IMR-90 (cell line): Measurements from ENCODE around the gene RRAGA. TPM values are rescaled to one million over a fixed set of nuclear protein-coding genes. Genes with fewer than 3 reads are reported as not detected.

Experiments used
- ATAC-seq: fragments of 200-7000 bp; cut with Tn5 transposase; 2 replicates; pipeline ENCODE4 v1.9.1; 2020; ENCODE audit warnings: low read depth, mild to moderate bottlenecking, moderate library complexity
- BruUV-seq: library from RNA; stranded (reverse); fragments of 400-500 nt; replicated peaks from 2 replicates; lab custom pipeline; 2021; lab: Mats Ljungman, UMichigan
- CTCF ChIA-PET: fragments of 300-600 bp; formaldehyde crosslinking; extraction: SDS; loops from one replicate; lab custom pipeline; 2021; ENCODE audit warnings: antibody characterized with exemption; lab: Yijun Ruan, JAX
- POLR2A ChIA-PET: fragments of 300-600 bp; sonication (Branson Sonifier 250); formaldehyde crosslinking; loops from one replicate; lab custom pipeline; 2022; ENCODE audit warnings: antibody characterized with exemption; ENCODE audit not compliant: unreplicated experiment; lab: Charles Lee
- DNase-seq: peaks from one replicate; pipeline ENCODE4 v3.0.0; 2013
- H2AFZ ChIP-seq: replicated peaks from 2 replicates; pipeline ENCODE3; 2013; ENCODE audit warnings: low read length, mild to moderate bottlenecking; ENCODE audit not compliant: poor library complexity
- H2AK5ac ChIP-seq: 2 replicates; pipeline ENCODE4 v1.6.1; 2013; ENCODE audit warnings: low read depth, low read length, inconsistent platforms
- H2AK9ac ChIP-seq: replicated peaks from 2 replicates; pipeline ENCODE3; 2013; ENCODE audit warnings: mild to moderate bottlenecking, low read depth, low read length, moderate library complexity; ENCODE audit not compliant: poor library complexity
- H2BK120ac ChIP-seq: 2 replicates; pipeline ENCODE4 v1.6.1; 2013; ENCODE audit warnings: low read depth, low read length, inconsistent platforms
- H2BK15ac ChIP-seq: 3 replicates; pipeline ENCODE4 v1.6.1; 2013; ENCODE audit warnings: low read depth, low read length, inconsistent platforms
- H2BK20ac ChIP-seq: 2 replicates; pipeline ENCODE4 v1.6.1; 2013; ENCODE audit warnings: low read depth, mild to moderate bottlenecking, inconsistent platforms, low read length, moderate library complexity
- H2BK5ac ChIP-seq: 2 replicates; pipeline ENCODE4 v1.6.1; 2013; ENCODE audit warnings: mild to moderate bottlenecking, low read depth, low read length, inconsistent platforms; ENCODE audit not compliant: poor library complexity, severe bottlenecking
- H3K14ac ChIP-seq: replicated peaks from 2 replicates; pipeline ENCODE4 v1.6.1; 2013; ENCODE audit warnings: low read depth, low read length, inconsistent platforms
- H3K18ac ChIP-seq: 2 replicates; pipeline ENCODE4 v1.6.1; 2013; ENCODE audit warnings: low read depth, low read length, control low read depth
- H3K23ac ChIP-seq: 2 replicates; pipeline ENCODE4 v1.6.1; 2013; ENCODE audit warnings: low read depth, low read length, inconsistent platforms
- H3K27ac ChIP-seq: 2 replicates; pipeline ENCODE4 v1.5.1; 2013; ENCODE audit warnings: mild to moderate bottlenecking, control low read depth, low read length; ENCODE audit not compliant: insufficient read depth
- H3K27me3 ChIP-seq: 2 replicates; pipeline ENCODE4 v1.6.1; 2013; ENCODE audit warnings: low read length; ENCODE audit not compliant: control insufficient read depth, insufficient read depth
- H3K36me3 ChIP-seq: 2 replicates; pipeline ENCODE4 v1.6.1; 2013; ENCODE audit warnings: low read length, mixed read lengths; ENCODE audit not compliant: control insufficient read depth, insufficient read depth
- H3K4ac ChIP-seq: 2 replicates; pipeline ENCODE4 v1.6.1; 2013; ENCODE audit warnings: low read depth, low read length, inconsistent platforms
- H3K4me1 ChIP-seq: 2 replicates; pipeline ENCODE4 v1.6.1; 2013; ENCODE audit warnings: low read length, mixed read lengths; ENCODE audit not compliant: control insufficient read depth, insufficient read depth
- H3K4me2 ChIP-seq: 2 replicates; pipeline ENCODE4 v1.6.1; 2013; ENCODE audit warnings: low read depth, mild to moderate bottlenecking, control low read depth, low read length, moderate library complexity
- H3K4me3 ChIP-seq: 2 replicates; pipeline ENCODE4 v1.5.1; 2013; ENCODE audit warnings: low read depth, mild to moderate bottlenecking, control low read depth, low read length, moderate library complexity; ENCODE audit not compliant: insufficient read depth
- H3K56ac ChIP-seq: 2 replicates; pipeline ENCODE4 v1.6.1; 2013; ENCODE audit warnings: low read length, inconsistent platforms; ENCODE audit not compliant: insufficient read depth; ENCODE audit errors: extremely low read depth
- H3K79me1 ChIP-seq, 2 experiments: 2 replicates each; pipeline ENCODE4 v1.6.1; 2013; ENCODE audit warnings: low read length in 2 of 2, inconsistent platforms in 1 of 2, low read depth in 1 of 2
- H3K9ac ChIP-seq: 2 replicates; pipeline ENCODE4 v1.6.1; 2013; ENCODE audit warnings: low read depth, low read length, control low read depth
- H3K9me1 ChIP-seq: 2 replicates; pipeline ENCODE4 v1.6.1; 2013; ENCODE audit warnings: low read length, inconsistent platforms; ENCODE audit not compliant: insufficient read depth
- H3K9me3 ChIP-seq: 2 replicates; pipeline ENCODE4 v1.6.1; 2013; ENCODE audit warnings: low read length; ENCODE audit not compliant: control insufficient read depth, insufficient read depth
- H4K20me1 ChIP-seq: 2 replicates; pipeline ENCODE4 v1.6.1; 2013; ENCODE audit warnings: low read length, inconsistent platforms; ENCODE audit not compliant: insufficient read depth
- H4K5ac ChIP-seq: 2 replicates; pipeline ENCODE4 v1.6.1; 2013; ENCODE audit warnings: mild to moderate bottlenecking, low read depth, low read length, control low read depth
- H4K8ac ChIP-seq, 2 experiments: 2 replicates each; pipeline ENCODE4 v1.6.1; 2013; ENCODE audit warnings: low read depth in 2 of 2, low read length in 2 of 2, control low read depth in 1 of 2, inconsistent platforms in 1 of 2
- H4K91ac ChIP-seq: 2 replicates; pipeline ENCODE4 v1.6.1; 2013; ENCODE audit warnings: low read depth, low read length, inconsistent platforms; ENCODE audit not compliant: insufficient read depth
- BHLHE40 ChIP-seq: fragments of 150-350 bp; IDR thresholded peaks from 2 replicates; pipeline ENCODE4 v1.6.1; 2016; ENCODE audit warnings: mild to moderate bottlenecking, low read depth, low read length
- CEBPB ChIP-seq: IDR thresholded peaks from 2 replicates; pipeline ENCODE4 v1.6.1; 2012; ENCODE audit warnings: low read depth, low read length, improper control_type of control experiment
- CHD1 ChIP-seq: IDR thresholded peaks from 2 replicates; pipeline ENCODE4 v1.6.1; 2012; ENCODE audit warnings: low read depth, low read length, improper control_type of control experiment
- CTCF ChIP-seq: conservative IDR thresholded peaks from 2 replicates; pipeline ENCODE4 v1.5.1; 2012; ENCODE audit warnings: mild to moderate bottlenecking, low read depth, low read length, improper control_type of control experiment
- ELK1 ChIP-seq: fragments of 150-350 bp; IDR thresholded peaks from 2 replicates; pipeline ENCODE4 v1.6.1; 2016; ENCODE audit warnings: low read depth, mild to moderate bottlenecking, low read length, moderate library complexity, borderline replicate concordance
- MAFK ChIP-seq: IDR thresholded peaks from 2 replicates; pipeline ENCODE4 v1.6.1; 2012; ENCODE audit warnings: low read depth, low read length, improper control_type of control experiment
- MAZ ChIP-seq: IDR thresholded peaks from 2 replicates; pipeline ENCODE4 v1.6.1; 2012; ENCODE audit warnings: low read depth, mild to moderate bottlenecking, low read length, improper control_type of control experiment, moderate library complexity, borderline replicate concordance
- MXI1 ChIP-seq: IDR thresholded peaks from 2 replicates; pipeline ENCODE4 v1.6.1; 2012; ENCODE audit warnings: low read depth, mild to moderate bottlenecking, low read length, moderate library complexity, borderline replicate concordance
- POLR2A ChIP-seq: IDR thresholded peaks from 2 replicates; pipeline ENCODE4 v1.6.1; 2012; ENCODE audit warnings: mild to moderate bottlenecking, low read depth, low read length
- RAD21 ChIP-seq: IDR thresholded peaks from 2 replicates; pipeline ENCODE4 v1.6.1; 2012; ENCODE audit warnings: low read length, improper control_type of control experiment
- RCOR1 ChIP-seq: IDR thresholded peaks from 2 replicates; pipeline ENCODE4 v1.6.1; 2012; ENCODE audit warnings: mild to moderate bottlenecking, low read length, improper control_type of control experiment; ENCODE audit not compliant: insufficient replicate concordance
- RFX5 ChIP-seq: IDR thresholded peaks from 2 replicates; pipeline ENCODE4 v1.8.0; 2012; ENCODE audit warnings: low read depth, mild to moderate bottlenecking, low read length, moderate library complexity
- SMC3 ChIP-seq: fragments of 150-350 bp; IDR thresholded peaks from 2 replicates; pipeline ENCODE4 v1.6.1; 2016; ENCODE audit warnings: low read depth, mild to moderate bottlenecking, antibody characterized with exemption, low read length, moderate library complexity
- USF2 ChIP-seq: fragments of 150-350 bp; IDR thresholded peaks from 2 replicates; pipeline ENCODE4 v1.6.1; 2017; ENCODE audit warnings: mild to moderate bottlenecking, antibody characterized with exemption, low read length, low read depth
- WGBS, 2 experiments: methylation state at CpG; one replicate each; pipeline versions ENCODE4 v1.1.5 to v1.1.7; 2013; ENCODE audit warnings: missing lambda C conversion rate in 2 of 2; ENCODE audit not compliant: insufficient read length in 1 of 2; ENCODE audit errors: extremely low coverage in 2 of 2; 5-methylcytosine and 5-hydroxymethylcytosine counted together
- dilution Hi-C: fragments of 300-500 bp; cut with HindIII; formaldehyde crosslinking; loops from one replicate; pipeline ENCODE4 v1.14.3; 2018; ENCODE audit warnings: low sequenced_read_pairs; ENCODE audit not compliant: unreplicated experiment
- in situ Hi-C: fragments of 300-500 bp; cut with MboI; formaldehyde crosslinking; loops from 3 replicates; pipeline ENCODE4 v1.14.3; 2019; ENCODE audit warnings: low sequenced_read_pairs, inconsistent platforms, mixed read lengths
- intact Hi-C: fragments of 100-400 bp; cut with micrococcal nuclease; formaldehyde crosslinking; loops from 2 replicates; pipeline ENCODE4 v1.10.0; 2022
- polyA plus RNA-seq, 3 experiments: library from polyadenylated mRNA; depleted of rRNA; stranded (reverse); fragments of >200 nt; gene quantifications; 2 replicates each; pipeline ENCODE4 v1.2.3, GENCODE V29; 2012; ENCODE audit warnings: low replicate concordance in 1 of 3
- total RNA-seq: library from RNA; depleted of rRNA; stranded (reverse); fragments of >200 nt; gene quantifications from 2 replicates; pipeline ENCODE4 v1.2.3, GENCODE V29; 2012

Gene RRAGA
- total and polyA plus RNA-seq, 2 of the 4 experiments (the other 2 are of a cell fraction): 74.7 to 154 TPM

GRCh38 chr9:19087106-19088000 is 38.1 kb downstream of the RRAGA start:
- Histone ChIP-seq H3K36me3 (peaks cover 31% of the 10 kb centered on the region), H3K18ac (no peak overlapping the region)
- no TSS peak for BruUV-seq
- TF ChIP-seq RFX5 (no peak), MAZ (no peak), CTCF (no peak), CEBPB (no peak), MXI1 (no peak), SMC3 (no peak), MAFK (no peak), BHLHE40 (no peak), RAD21 (no peak), USF2 (no peak), POLR2A (no peak), RCOR1 (no peak), CHD1 (no peak), ELK1 (no peak)

More at GRCh38 chr9:19087106-19088000, 38.1 kb downstream of the RRAGA start:
- H2AFZ ChIP-seq: no peak overlapping the region
- H4K8ac ChIP-seq: no peak overlapping the region
- H3K27me3 ChIP-seq: no peaks in the 10 kb centered on the region
- H2BK15ac ChIP-seq: no peak overlapping the region
- no peak overlapping the region for H3K23ac ChIP-seq
- intact Hi-C loops (loop anchor here (5.0 kb wide), 2 partner anchors 85 to 370 kb away; no protein-coding TSS in a partner anchor), dilution Hi-C loops (no loop called here), in situ Hi-C loops (no loop called here)
- H3K27ac ChIP-seq: no peak overlapping the region
- H3K4ac ChIP-seq: no peak overlapping the region
- no peak overlapping the region for H3K9ac ChIP-seq
- no peaks in the 10 kb centered on the region for H4K20me1 ChIP-seq
- H2BK120ac ChIP-seq: no peak overlapping the region
- H4K5ac ChIP-seq: no peak overlapping the region
- H3K14ac ChIP-seq: no peak overlapping the region
- WGBS, 2 experiments: no CpG with 5 or more reads among the region's 6 CpGs
- ChIA-PET CTCF (interaction anchor here (1.2 kb wide), 1 partner anchor 10 kb away, joined by 3 read pairs; no protein-coding TSS in a partner anchor), POLR2A (no interaction called here)
- H4K91ac ChIP-seq: no peak overlapping the region
- H3K9me1 ChIP-seq: no peaks in the 10 kb centered on the region
- H3K4me2 ChIP-seq: no peak overlapping the region
- DNase-seq (peak; percentile 59), ATAC-seq (peak; percentile 77)
- H3K56ac ChIP-seq: no peak overlapping the region
- H3K9me3 ChIP-seq: no peaks in the 10 kb centered on the region
- H2BK20ac ChIP-seq: no peak overlapping the region
- H3K79me1 ChIP-seq: peaks cover 4 to 8% of the 10 kb centered on the region in 2 experiments; a peak in 2 of 4 replicates
- H2AK9ac ChIP-seq: no peak overlapping the region
- no peak overlapping the region for H3K4me3 ChIP-seq
- H2AK5ac ChIP-seq: no peak overlapping the region
- H3K4me1 ChIP-seq: no peaks in the 10 kb centered on the region
- no peak overlapping the region for H2BK5ac ChIP-seq
